ENCODE measurements around the gene TMEM184A.

TMEM184A gene

GRCh38 chr7:1567049-1567771, 11.2 kb upstream of the TMEM184A start:
- no peak for DNase-seq

- DNase-seq: no peak
Observed at GRCh38 chr7:1566687-1567048, 10.7 kb upstream of the TMEM184A start.

GRCh38 chr7:1564603-1565022, 8.6 kb upstream of the TMEM184A start:
- DNase-seq: no peak

- no peak for DNase-seq
Observed at GRCh38 chr7:1563981-1564602, 8.1 kb upstream of the TMEM184A start.

- DNase-seq: no peak
Observed at GRCh38 chr7:1562597-1563051, 6.6 kb upstream of the TMEM184A start.

GRCh38 chr7:1562116-1562515, 6.1 kb upstream of the TMEM184A start:
- no peak for DNase-seq

GRCh38 chr7:1561036-1561940, 5.3 kb upstream of the TMEM184A start:
- no peak for DNase-seq

- DNase-seq: no peak
Observed at GRCh38 chr7:1560620-1561031, 4.6 kb upstream of the TMEM184A start.

GRCh38 chr7:1559626-1560590, 3.9 kb upstream of the TMEM184A start:
- DNase-seq: no peak

GRCh38 chr7:1558841-1559625, 3.0 kb upstream of the TMEM184A start:
- DNase-seq: no peak

- DNase-seq: no peak
Observed at GRCh38 chr7:1558181-1558811, 2.3 kb upstream of the TMEM184A start.

GRCh38 chr7:1557771-1558170, 1.8 kb upstream of the TMEM184A start:
- no peak for DNase-seq

- DNase-seq: no peak
Observed at GRCh38 chr7:1557006-1557405, 1.0 kb upstream of the TMEM184A start.

GRCh38 chr7:1555046-1555812, 776 bp downstream of the TMEM184A start:
- DNase-seq: no peak

GRCh38 chr7:1554333-1555045, 1.5 kb downstream of the TMEM184A start:
- DNase-seq: no peak

- no peak for DNase-seq
Observed at GRCh38 chr7:1553512-1554210, 2.3 kb downstream of the TMEM184A start.

- no peak for DNase-seq
Observed at GRCh38 chr7:1552200-1552599, 3.8 kb downstream of the TMEM184A start.

GRCh38 chr7:1550846-1551155, 5.2 kb downstream of the TMEM184A start:
- no peak for DNase-seq

All from CD4-positive, alpha-beta T cell treated with Interferon alpha-2 for 1 hour (primary cell).